ENCODE measurements around the gene CDK7.

DNA sequence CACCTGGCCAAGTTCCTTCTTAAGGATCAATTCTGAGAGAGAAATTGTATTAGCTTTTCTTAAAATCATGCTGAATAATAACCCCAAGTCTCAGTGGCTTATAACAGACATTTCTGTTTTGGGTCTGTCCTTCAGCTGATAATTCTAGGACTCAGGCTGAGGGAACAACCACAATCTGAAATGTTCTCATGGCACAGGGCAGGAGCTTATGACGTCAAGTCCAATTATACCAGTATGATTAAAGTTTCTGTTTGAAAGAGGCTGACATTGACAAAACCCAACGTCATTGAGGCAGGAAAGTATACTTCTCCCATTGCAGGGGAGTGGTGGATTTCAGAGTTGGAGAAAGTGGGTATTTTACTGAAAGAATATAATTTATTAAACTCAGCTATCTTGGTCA, 23.5 kb upstream of the CDK7 start:
- TF ChIP-seq, protein P1, sequence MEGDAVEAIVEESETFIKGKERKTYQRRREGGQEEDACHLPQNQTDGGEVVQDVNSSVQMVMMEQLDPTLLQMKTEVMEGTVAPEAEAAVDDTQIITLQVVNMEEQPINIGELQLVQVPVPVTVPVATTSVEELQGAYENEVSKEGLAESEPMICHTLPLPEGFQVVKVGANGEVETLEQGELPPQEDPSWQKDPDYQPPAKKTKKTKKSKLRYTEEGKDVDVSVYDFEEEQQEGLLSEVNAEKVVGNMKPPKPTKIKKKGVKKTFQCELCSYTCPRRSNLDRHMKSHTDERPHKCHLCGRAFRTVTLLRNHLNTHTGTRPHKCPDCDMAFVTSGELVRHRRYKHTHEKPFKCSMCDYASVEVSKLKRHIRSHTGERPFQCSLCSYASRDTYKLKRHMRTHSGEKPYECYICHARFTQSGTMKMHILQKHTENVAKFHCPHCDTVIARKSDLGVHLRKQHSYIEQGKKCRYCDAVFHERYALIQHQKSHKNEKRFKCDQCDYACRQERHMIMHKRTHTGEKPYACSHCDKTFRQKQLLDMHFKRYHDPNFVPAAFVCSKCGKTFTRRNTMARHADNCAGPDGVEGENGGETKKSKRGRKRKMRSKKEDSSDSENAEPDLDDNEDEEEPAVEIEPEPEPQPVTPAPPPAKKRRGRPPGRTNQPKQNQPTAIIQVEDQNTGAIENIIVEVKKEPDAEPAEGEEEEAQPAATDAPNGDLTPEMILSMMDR (IDR thresholded peaks at IDR 0.05): no peak
- TF ChIP-seq EZH2 (IDR thresholded peaks at IDR 0.05; ENCODE audit: borderline replicate concordance, insufficient read depth, low read depth, low read length, poor library complexity, severe bottlenecking): no peak

Data from B cell (primary cell).